ENCODE data around the gene CNTNAP4. TPM values are rescaled to one million over a fixed set of nuclear protein-coding genes. Genes with fewer than 3 reads are reported as not detected.

The CNTNAP4 gene
- polyA plus RNA-seq, 3 donors, result 0.26 to 0.43 (median 0.28) TPM

- no peak for DNase-seq (ENCODE audit: extremely low read depth in 1 of 11, low read depth in 9 of 11, low spot score in 4 of 11)
Measured at GRCh38 chr16:76378020-76378419, 100.8 kb downstream of the CNTNAP4 start.

GRCh38 chr16:76381096-76381495 is 103.9 kb downstream of the CNTNAP4 start:
- no peak for DNase-seq (ENCODE audit: extremely low read depth in 1 of 11, low read depth in 9 of 11, low spot score in 4 of 11)

- DNase-seq (ENCODE audit: extremely low read depth in 1 of 11, low read depth in 9 of 11, low spot score in 4 of 11), result no peak
Measured at GRCh38 chr16:76385601-76386230, 108.5 kb downstream of the CNTNAP4 start.

- no peak for DNase-seq (ENCODE audit: extremely low read depth in 1 of 11, low read depth in 9 of 11, low spot score in 4 of 11)
Measured at GRCh38 chr16:76386784-76387183, 109.6 kb downstream of the CNTNAP4 start.

- DNase-seq (ENCODE audit: extremely low read depth in 1 of 11, low read depth in 9 of 11, low spot score in 4 of 11), result no peak
Measured at GRCh38 chr16:76387994-76388393, 110.8 kb downstream of the CNTNAP4 start.

GRCh38 chr16:76389126-76389525 is 111.9 kb downstream of the CNTNAP4 start:
- no peak for DNase-seq (ENCODE audit: extremely low read depth in 1 of 11, low read depth in 9 of 11, low spot score in 4 of 11)

- DNase-seq (ENCODE audit: extremely low read depth in 1 of 11, low read depth in 9 of 11, low spot score in 4 of 11), result no peak
Measured at GRCh38 chr16:76390476-76390875, 113.3 kb downstream of the CNTNAP4 start.

GRCh38 chr16:76396977-76397376 is 119.8 kb downstream of the CNTNAP4 start:
- no peak for DNase-seq (ENCODE audit: extremely low read depth in 1 of 11, low read depth in 9 of 11, low spot score in 4 of 11)

- DNase-seq (ENCODE audit: extremely low read depth in 1 of 11, low read depth in 9 of 11, low spot score in 4 of 11), result no peak
Measured at GRCh38 chr16:76409706-76410105, 132.5 kb downstream of the CNTNAP4 start.

GRCh38 chr16:76421571-76421970 is 144.4 kb downstream of the CNTNAP4 start:
- DNase-seq (ENCODE audit: extremely low read depth in 1 of 11, low read depth in 9 of 11, low spot score in 4 of 11), result no peak

- no peak for DNase-seq (ENCODE audit: extremely low read depth in 1 of 11, low read depth in 9 of 11, low spot score in 4 of 11)
Measured at GRCh38 chr16:76428858-76429257, 151.7 kb downstream of the CNTNAP4 start.

GRCh38 chr16:76441391-76441790 is 164.2 kb downstream of the CNTNAP4 start:
- no peak for DNase-seq (ENCODE audit: extremely low read depth in 1 of 11, low read depth in 9 of 11, low spot score in 4 of 11)

GRCh38 chr16:76441876-76442275 is 164.7 kb downstream of the CNTNAP4 start:
- DNase-seq (ENCODE audit: extremely low read depth in 1 of 11, low read depth in 9 of 11, low spot score in 4 of 11), result no peak

- DNase-seq (ENCODE audit: extremely low read depth in 1 of 11, low read depth in 9 of 11, low spot score in 4 of 11), result no peak
Measured at GRCh38 chr16:76443973-76444372, 166.8 kb downstream of the CNTNAP4 start.

GRCh38 chr16:76444832-76445231 is 167.6 kb downstream of the CNTNAP4 start:
- DNase-seq (ENCODE audit: extremely low read depth in 1 of 11, low read depth in 9 of 11, low spot score in 4 of 11), result no peak

GRCh38 chr16:76445815-76446214 is 168.6 kb downstream of the CNTNAP4 start:
- no peak for DNase-seq (ENCODE audit: extremely low read depth in 1 of 11, low read depth in 9 of 11, low spot score in 4 of 11)

- DNase-seq (ENCODE audit: extremely low read depth in 1 of 11, low read depth in 9 of 11, low spot score in 4 of 11), result no peak
Measured at GRCh38 chr16:76446251-76446650, 169.1 kb downstream of the CNTNAP4 start.

- DNase-seq (ENCODE audit: extremely low read depth in 1 of 11, low read depth in 9 of 11, low spot score in 4 of 11), result peak in 1 of 11 donors; percentile 8
Measured at GRCh38 chr16:76450890-76451289, 173.7 kb downstream of the CNTNAP4 start.

- DNase-seq (ENCODE audit: extremely low read depth in 1 of 11, low read depth in 9 of 11, low spot score in 4 of 11), result no peak
Measured at GRCh38 chr16:76455257-76455656, 178.1 kb downstream of the CNTNAP4 start.

- no peak for DNase-seq (ENCODE audit: extremely low read depth in 1 of 11, low read depth in 9 of 11, low spot score in 4 of 11)
Measured at GRCh38 chr16:76456016-76456415, 178.8 kb downstream of the CNTNAP4 start.

- no peak for DNase-seq (ENCODE audit: extremely low read depth in 1 of 11, low read depth in 9 of 11, low spot score in 4 of 11)
Measured at GRCh38 chr16:76459111-76459510, 181.9 kb downstream of the CNTNAP4 start.

Data from renal cortex interstitium (tissue), 11 donors.